D721Med (cell line): ENCODE data around the gene NOS2.

Experiments
- DNase-seq: peaks from one replicate; pipeline ENCODE4 v3.0.0; 2011; ENCODE audit warnings: low spot score; ENCODE audit not compliant: insufficient read length
- FAIRE-seq: peaks from 2 replicates; lab custom pipeline; 2011; peaks lifted over from hg19 to GRCh38; lab: Jason Lieb, UNC
- CTCF ChIP-seq: IDR thresholded peaks from 2 replicates; pipeline ENCODE4 v1.5.1; 2012; ENCODE audit warnings: mild to moderate bottlenecking, control low read depth; ENCODE audit not compliant: insufficient read depth; ENCODE audit errors: missing control alignments

Gene NOS2

GRCh38 chr17:27793906-27794569, 6.3 kb downstream of the NOS2 start:
- DNase-seq = no peak
- no peak for TF ChIP-seq CTCF
- no peak for FAIRE-seq

- DNase-seq = peak; percentile 88
- FAIRE-seq = no peak
- TF ChIP-seq CTCF = no peak
These were observed 7.0 kb downstream of the NOS2 start for GRCh38 chr17:27793168-27793905.

GRCh38 chr17:27792095-27792494, 8.2 kb downstream of the NOS2 start:
- DNase-seq = no peak
- FAIRE-seq = no peak
- TF ChIP-seq CTCF = no peak

GRCh38 chr17:27788919-27789318, 11.4 kb downstream of the NOS2 start:
- DNase-seq (no peak), FAIRE-seq (no peak)
- no peak for TF ChIP-seq CTCF

- TF ChIP-seq CTCF = no peak
- DNase-seq (no peak), FAIRE-seq (no peak)
These were observed 16.6 kb downstream of the NOS2 start for GRCh38 chr17:27783440-27784350.

- FAIRE-seq (no peak), DNase-seq (no peak)
- no peak for TF ChIP-seq CTCF
These were observed 17.5 kb downstream of the NOS2 start for GRCh38 chr17:27782791-27783206.
